OCI-LY1 (cell line): Measurements from ENCODE around the gene OTOG.

ENCODE experiments used
- H2AFZ ChIP-seq: fragments of 200-600 bp; sonication (generic), shearing (Covaris generic); 2 replicates; pipeline ENCODE4 v1.6.0; 2014; ENCODE audit warnings: antibody characterized with exemption, mild to moderate bottlenecking, low read length
- H3F3A ChIP-seq: fragments of 200-600 bp; sonication (generic), shearing (Covaris generic); 2 replicates; pipeline ENCODE4 v1.6.0; 2014; ENCODE audit warnings: mild to moderate bottlenecking, antibody characterized with exemption, low read length, moderate library complexity; ENCODE audit not compliant: insufficient read depth
- H3K27ac ChIP-seq: fragments of 200-600 bp; sonication (generic); 2 replicates; pipeline ENCODE4 v1.5.1; 2014; ENCODE audit warnings: low read length, mixed run types, mild to moderate bottlenecking, low read depth; ENCODE audit not compliant: poor library complexity, severe bottlenecking
- H3K27me3 ChIP-seq: fragments of 200-600 bp; sonication (generic); 2 replicates; pipeline ENCODE4 v1.6.0; 2014; ENCODE audit warnings: antibody characterized with exemption, mild to moderate bottlenecking, low read length, moderate library complexity; ENCODE audit not compliant: insufficient read depth
- H3K36me3 ChIP-seq: fragments of 200-600 bp; sonication (generic); 2 replicates; pipeline ENCODE4 v1.6.1; 2014; ENCODE audit warnings: mild to moderate bottlenecking, antibody characterized with exemption, low read length, moderate library complexity, mixed read lengths; ENCODE audit not compliant: insufficient read depth
- H3K4me1 ChIP-seq: fragments of 200-600 bp; sonication (generic); 2 replicates; pipeline ENCODE4 v1.5.1; 2014; ENCODE audit warnings: mild to moderate bottlenecking, low read length, moderate library complexity; ENCODE audit not compliant: insufficient read depth, severe bottlenecking
- H3K4me2 ChIP-seq: fragments of 200-600 bp; sonication (generic), shearing (Covaris generic); 2 replicates; pipeline ENCODE4 v1.6.1; 2014; ENCODE audit warnings: low read length
- H3K4me3 ChIP-seq: fragments of 200-600 bp; sonication (generic); 2 replicates; pipeline ENCODE4 v1.5.1; 2014; ENCODE audit warnings: low read length, low read depth, mild to moderate bottlenecking, mixed read lengths; ENCODE audit not compliant: poor library complexity, severe bottlenecking
- H3K79me2 ChIP-seq: fragments of 200-600 bp; shearing (Covaris generic); 2 replicates; pipeline ENCODE4 v1.6.1; 2016; ENCODE audit warnings: mixed run types, low read length, mixed read lengths; ENCODE audit not compliant: insufficient read depth
- H3K9ac ChIP-seq: fragments of 200-600 bp; sonication (generic), shearing (Covaris generic); 2 replicates; pipeline ENCODE4 v1.6.1; 2014; ENCODE audit warnings: mild to moderate bottlenecking, low read length, mixed read lengths
- H3K9me2 ChIP-seq: fragments of 200-600 bp; sonication (generic), shearing (Covaris generic); 2 replicates; pipeline ENCODE4 v1.6.1; 2014; ENCODE audit warnings: low read depth, mild to moderate bottlenecking, low read length, mixed read lengths
- H3K9me3 ChIP-seq: fragments of 200-600 bp; shearing (Covaris generic); 2 replicates; pipeline ENCODE4 v1.6.1; 2014; ENCODE audit warnings: low read length, mixed read lengths
- H4K20me1 ChIP-seq: fragments of 200-600 bp; sonication (generic), shearing (Covaris generic); 2 replicates; pipeline ENCODE4 v1.6.0; 2016; ENCODE audit warnings: mild to moderate bottlenecking, low read length; ENCODE audit not compliant: insufficient read depth
- EZH2 ChIP-seq: fragments of 200-600 bp; sonication (generic), shearing (Covaris generic); IDR thresholded peaks from 2 replicates; pipeline ENCODE4 v1.8.0; 2017; ENCODE audit warnings: borderline replicate concordance, mixed run types, mild to moderate bottlenecking, antibody characterized with exemption, low read length, moderate library complexity, mixed read lengths
- TF ChIP-seq, protein P1 (sequence below): fragments of 200-600 bp; sonication (generic), shearing (Covaris generic); IDR thresholded peaks from 2 replicates; pipeline ENCODE4 v1.5.1; 2017; ENCODE audit warnings: mild to moderate bottlenecking, antibody characterized with exemption, low read length, moderate library complexity, mixed read lengths

The OTOG gene

DNA sequence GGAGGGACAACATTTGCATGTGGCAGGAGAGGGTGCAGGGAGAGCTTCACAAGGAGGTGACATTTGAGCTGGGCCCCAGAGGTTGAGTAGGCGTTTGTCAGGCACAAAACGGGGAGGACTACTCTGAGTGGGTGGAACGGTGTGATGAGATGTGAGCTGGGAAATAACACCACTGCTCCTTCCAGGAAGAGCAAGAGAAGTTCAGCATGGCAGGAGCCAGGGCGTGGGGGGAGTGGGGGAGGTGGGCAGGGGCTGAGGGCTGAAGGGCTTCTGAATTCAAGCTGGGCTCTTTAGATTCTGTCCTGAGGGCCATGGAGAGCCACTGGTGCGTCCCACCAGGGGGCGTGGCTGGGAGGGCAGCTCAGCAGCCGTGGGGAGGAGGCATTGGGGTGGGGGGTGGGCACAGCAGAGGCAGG lies 54.2 kb downstream of the OTOG start:
- TF ChIP-seq, protein P1, sequence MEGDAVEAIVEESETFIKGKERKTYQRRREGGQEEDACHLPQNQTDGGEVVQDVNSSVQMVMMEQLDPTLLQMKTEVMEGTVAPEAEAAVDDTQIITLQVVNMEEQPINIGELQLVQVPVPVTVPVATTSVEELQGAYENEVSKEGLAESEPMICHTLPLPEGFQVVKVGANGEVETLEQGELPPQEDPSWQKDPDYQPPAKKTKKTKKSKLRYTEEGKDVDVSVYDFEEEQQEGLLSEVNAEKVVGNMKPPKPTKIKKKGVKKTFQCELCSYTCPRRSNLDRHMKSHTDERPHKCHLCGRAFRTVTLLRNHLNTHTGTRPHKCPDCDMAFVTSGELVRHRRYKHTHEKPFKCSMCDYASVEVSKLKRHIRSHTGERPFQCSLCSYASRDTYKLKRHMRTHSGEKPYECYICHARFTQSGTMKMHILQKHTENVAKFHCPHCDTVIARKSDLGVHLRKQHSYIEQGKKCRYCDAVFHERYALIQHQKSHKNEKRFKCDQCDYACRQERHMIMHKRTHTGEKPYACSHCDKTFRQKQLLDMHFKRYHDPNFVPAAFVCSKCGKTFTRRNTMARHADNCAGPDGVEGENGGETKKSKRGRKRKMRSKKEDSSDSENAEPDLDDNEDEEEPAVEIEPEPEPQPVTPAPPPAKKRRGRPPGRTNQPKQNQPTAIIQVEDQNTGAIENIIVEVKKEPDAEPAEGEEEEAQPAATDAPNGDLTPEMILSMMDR = no peak
- no peaks in the 10 kb centered on the region for H3K36me3 ChIP-seq
- no peaks in the 10 kb centered on the region for H3K27me3 ChIP-seq
- H3K4me3 ChIP-seq = no peak overlapping the region
- H3K27ac ChIP-seq = no peak overlapping the region
- no peaks in the 10 kb centered on the region for H4K20me1 ChIP-seq
- no peaks in the 10 kb centered on the region for H3F3A ChIP-seq
- no peaks in the 10 kb centered on the region for H3K9me3 ChIP-seq
- H2AFZ ChIP-seq = no peak overlapping the region
- H3K9me2 ChIP-seq = no peaks in the 10 kb centered on the region
- no peaks in the 10 kb centered on the region for H3K79me2 ChIP-seq
- H3K9ac ChIP-seq = no peak overlapping the region
- no peaks in the 10 kb centered on the region for H3K4me1 ChIP-seq
- H3K4me2 ChIP-seq = no peak overlapping the region

DNA sequence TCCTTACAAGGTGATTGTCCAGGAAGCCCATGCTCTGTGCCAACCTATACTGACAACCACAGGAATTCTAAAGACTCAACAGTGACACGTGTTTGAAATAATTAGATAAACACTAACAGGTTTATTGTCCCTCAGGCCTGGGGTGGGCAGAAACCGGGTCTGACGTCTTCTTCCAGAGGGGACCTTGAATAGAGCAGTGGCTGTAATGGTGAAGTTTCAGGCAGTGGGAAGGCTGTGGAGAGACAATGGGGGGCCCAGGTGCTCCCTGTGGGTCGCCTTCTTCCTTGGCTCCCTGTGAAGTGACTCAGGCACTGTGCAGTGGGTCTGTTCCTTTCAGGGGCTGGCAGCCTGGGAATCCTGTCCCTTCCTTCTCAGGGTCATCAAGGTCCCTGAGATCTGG lies 54.6 kb downstream of the OTOG start:
- H3K9ac ChIP-seq = no peak overlapping the region
- no peak overlapping the region for H3K4me3 ChIP-seq
- H3K27me3 ChIP-seq = no peaks in the 10 kb centered on the region
- no peaks in the 10 kb centered on the region for H3K79me2 ChIP-seq
- H3K9me2 ChIP-seq = no peaks in the 10 kb centered on the region
- no peaks in the 10 kb centered on the region for H3F3A ChIP-seq
- H3K4me2 ChIP-seq = no peak overlapping the region
- H4K20me1 ChIP-seq = no peaks in the 10 kb centered on the region
- H3K9me3 ChIP-seq = no peaks in the 10 kb centered on the region
- no peak for TF ChIP-seq EZH2
- TF ChIP-seq, protein P1 = no peak
- no peaks in the 10 kb centered on the region for H3K4me1 ChIP-seq
- H3K27ac ChIP-seq = no peak overlapping the region
- H2AFZ ChIP-seq = no peak overlapping the region
- no peaks in the 10 kb centered on the region for H3K36me3 ChIP-seq

DNA sequence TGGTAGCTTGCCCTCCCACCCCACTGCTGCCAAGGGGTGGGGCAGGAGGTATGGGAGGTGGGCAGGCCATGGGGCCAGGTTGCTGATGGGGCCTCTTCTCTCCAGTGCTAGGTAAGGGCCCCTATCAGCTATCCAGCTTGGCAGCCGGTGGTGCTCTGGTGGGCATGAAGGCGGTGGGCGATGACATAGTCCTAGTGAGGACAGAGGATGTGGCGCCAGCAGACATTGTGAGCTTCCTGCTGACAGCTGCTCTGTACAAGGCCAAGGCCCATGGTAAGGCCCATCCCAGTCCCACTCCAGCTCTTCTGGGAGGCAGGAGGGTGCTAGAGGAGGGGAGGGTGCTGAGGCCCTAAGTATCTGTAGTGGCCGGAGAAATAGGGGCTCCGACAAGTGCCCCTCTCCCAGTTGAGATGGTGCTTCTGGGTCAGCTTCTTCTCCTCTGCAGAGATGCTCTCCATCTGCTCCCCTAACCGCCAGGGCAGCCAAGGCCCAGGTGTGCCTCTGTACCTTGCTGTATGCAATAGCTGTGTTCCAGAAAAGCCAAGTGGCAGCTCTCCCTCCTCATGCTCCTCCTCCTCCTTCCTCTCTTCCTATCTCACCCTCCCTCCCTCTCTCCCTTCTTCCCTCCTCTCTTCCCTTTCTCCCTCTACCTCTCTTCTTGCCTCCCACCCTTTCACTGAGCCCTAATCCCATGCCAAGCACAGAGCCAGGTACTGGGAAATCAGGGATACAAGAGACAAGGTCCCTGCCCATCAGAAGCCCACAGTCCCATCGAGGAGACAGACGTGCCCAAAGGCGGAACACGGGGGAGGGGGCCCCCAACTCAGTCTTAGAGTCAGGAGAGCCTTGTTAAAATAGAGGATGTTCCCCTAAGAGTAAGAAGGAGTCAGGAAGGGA lies 55.3 kb downstream of the OTOG start:
- no peaks in the 10 kb centered on the region for H3K79me2 ChIP-seq
- no peaks in the 10 kb centered on the region for H4K20me1 ChIP-seq
- H3K4me2 ChIP-seq = no peak overlapping the region
- no peak for TF ChIP-seq EZH2
- TF ChIP-seq, protein P1 = no peak
- H3K36me3 ChIP-seq = no peaks in the 10 kb centered on the region
- H3K4me1 ChIP-seq = no peaks in the 10 kb centered on the region
- H3K9ac ChIP-seq = no peak overlapping the region
- no peaks in the 10 kb centered on the region for H3K9me2 ChIP-seq
- H3K27me3 ChIP-seq = no peaks in the 10 kb centered on the region
- H3F3A ChIP-seq = no peaks in the 10 kb centered on the region
- no peaks in the 10 kb centered on the region for H3K9me3 ChIP-seq
- H3K4me3 ChIP-seq = no peak overlapping the region
- H2AFZ ChIP-seq = no peak overlapping the region
- no peak overlapping the region for H3K27ac ChIP-seq
